Ecto neural progenitor cell (in vitro differentiated cells): ENCODE data around the gene FAM43B.
"Not testable (repeated sequence)": the region's sequence is repeated elsewhere in the genome, so short reads cannot be mapped to it uniquely, and the experiment has no call there.

ENCODE experiments used
- DNase-seq: peaks from one replicate; pipeline ENCODE4 v3.0.0-alpha.2; 2018; ENCODE audit warnings: low spot score

Gene FAM43B

GRCh38 chr1:20551945-20552727, at the start of gene FAM43B:
FAM43B (plus strand) TSS chr1:20552573; CDS start chr1:20552974, 401 bp downstream.
- DNase-seq, result peak; percentile 88

GRCh38 chr1:20505488-20505887, 46.9 kb upstream of the FAM43B start:
- DNase-seq, result no peak

- DNase-seq, result no peak
Observed at GRCh38 chr1:20507248-20507563, 45.2 kb upstream of the FAM43B start.

- peak; percentile 98 for DNase-seq
Observed at GRCh38 chr1:20507564-20508410, 44.6 kb upstream of the FAM43B start, which contains the start of gene MUL1. MUL1 (minus strand) TSS chr1:20508151; CDS start chr1:20508024, 127 bp downstream.

- no peak for DNase-seq
Observed at GRCh38 chr1:20508411-20508771, 44.0 kb upstream of the FAM43B start.

- no peak for DNase-seq
Observed at GRCh38 chr1:20511518-20512428, 40.6 kb upstream of the FAM43B start.

- DNase-seq, result not testable (repeated sequence)
Observed at GRCh38 chr1:20519609-20520262, 32.6 kb upstream of the FAM43B start.

- peak; percentile 84 for DNase-seq
Observed at GRCh38 chr1:20521960-20522861, 30.2 kb upstream of the FAM43B start.

- no peak for DNase-seq
Observed at GRCh38 chr1:20526267-20526666, 26.1 kb upstream of the FAM43B start.

GRCh38 chr1:20528221-20528620, 24.2 kb upstream of the FAM43B start:
- no peak for DNase-seq

GRCh38 chr1:20530306-20530705, 22.1 kb upstream of the FAM43B start:
- DNase-seq, result no peak

- no peak for DNase-seq
Observed at GRCh38 chr1:20530901-20531300, 21.5 kb upstream of the FAM43B start.

- DNase-seq, result no peak
Observed at GRCh38 chr1:20533635-20534034, 18.7 kb upstream of the FAM43B start.

- no peak for DNase-seq
Observed at GRCh38 chr1:20534659-20535417, 17.5 kb upstream of the FAM43B start.

- DNase-seq, result no peak
Observed at GRCh38 chr1:20538227-20538626, 14.1 kb upstream of the FAM43B start.

- DNase-seq, result no peak
Observed at GRCh38 chr1:20538760-20539551, 13.4 kb upstream of the FAM43B start.

GRCh38 chr1:20540281-20540680, 12.1 kb upstream of the FAM43B start:
- DNase-seq, result no peak

- no peak for DNase-seq
Observed at GRCh38 chr1:20546637-20547036, 5.7 kb upstream of the FAM43B start.

GRCh38 chr1:20551161-20551560, 1.2 kb upstream of the FAM43B start:
- DNase-seq, result no peak
